ENCODE data around the gene MBD5.

MBD5 gene

DNA sequence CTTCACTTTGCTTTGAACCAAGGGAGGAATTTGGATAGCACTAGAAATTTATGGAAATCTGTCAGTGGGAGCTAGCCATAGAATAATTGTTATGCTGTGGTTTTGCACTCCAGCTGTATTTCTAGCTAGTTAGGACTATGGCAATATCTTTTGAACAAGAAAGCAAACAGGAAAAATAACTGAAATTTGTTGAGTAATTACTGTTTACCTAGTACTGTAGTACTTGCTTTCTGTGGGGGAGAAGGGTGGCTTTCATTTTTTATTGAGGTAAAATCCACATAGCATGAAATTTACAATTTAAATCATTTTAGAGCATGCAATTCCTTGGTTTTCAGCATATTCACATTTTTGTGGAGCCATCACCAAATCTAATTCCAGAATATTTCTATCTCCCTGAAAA lies 28.4 kb downstream of the MBD5 start:
- H3K14ac ChIP-seq (ENCODE audit: low read length in 2 of 2) = no peak overlapping the region
- no peak overlapping the region for H2BK15ac ChIP-seq (ENCODE audit: low read depth, poor library complexity, severe bottlenecking)
- no peak overlapping the region for H3K4me2 ChIP-seq (ENCODE audit: low read length, poor library complexity, severe bottlenecking)
- H4K8ac ChIP-seq (ENCODE audit: low read length) = no peak overlapping the region
- H3K4ac ChIP-seq (ENCODE audit: low read depth in 1 of 2, low read length in 2 of 2) = no peak overlapping the region
- H3K36me3 ChIP-seq (ENCODE audit: control insufficient read depth in 1 of 2, insufficient read depth in 2 of 2, low read depth in 1 of 2, low read length in 2 of 2) = peaks cover 3 to 4% of the 10 kb centered on the region in 2 experiments
- H3K4me1 ChIP-seq (ENCODE audit: control insufficient read depth, insufficient read depth, low read depth, low read length) = no peaks in the 10 kb centered on the region
- H2BK12ac ChIP-seq (ENCODE audit: low read length in 2 of 2) = no peak overlapping the region
- H2AFZ ChIP-seq (ENCODE audit: low read depth, low read length) = no peak overlapping the region
- H3K9ac ChIP-seq (ENCODE audit: low read length) = no peak overlapping the region
- H2BK120ac ChIP-seq (ENCODE audit: low read depth, low read length) = no peak overlapping the region
- H3K27me3 ChIP-seq (ENCODE audit: control insufficient read depth in 1 of 2, insufficient read depth in 1 of 2, low read length in 2 of 2) = no peaks in the 10 kb centered on the region
- H3K27ac ChIP-seq (ENCODE audit: low read length, poor library complexity, severe bottlenecking) = no peak overlapping the region
- no peak overlapping the region for H4K91ac ChIP-seq (ENCODE audit: low read length)
- no peak overlapping the region for H3K23ac ChIP-seq (ENCODE audit: low read length in 2 of 2)
- no peaks in the 10 kb centered on the region for H3K9me3 ChIP-seq (ENCODE audit: control insufficient read depth, low read length)
- H3K79me1 ChIP-seq (replicated peaks; ENCODE audit: low read length, poor library complexity, severe bottlenecking) = peaks cover 8% of the 10 kb centered on the region
- no peak overlapping the region for H2BK5ac ChIP-seq (ENCODE audit: low read depth, low read length, poor library complexity, severe bottlenecking)
- H3K4me3 ChIP-seq (ENCODE audit: insufficient read depth in 1 of 2, low read depth in 1 of 2, low read length in 2 of 2) = no peak overlapping the region
- no peak for DNase-seq
- H2AK5ac ChIP-seq (ENCODE audit: low read length, severe bottlenecking) = no peak overlapping the region
- no peak overlapping the region for H3K18ac ChIP-seq (ENCODE audit: low read depth in 1 of 2, low read length in 2 of 2)

- no peak overlapping the region for H2BK120ac ChIP-seq (ENCODE audit: low read depth, low read length)
- H2BK12ac ChIP-seq (ENCODE audit: low read length in 2 of 2) = no peak overlapping the region
- no peak overlapping the region for H3K4me2 ChIP-seq (ENCODE audit: low read length, poor library complexity, severe bottlenecking)
- H3K4me3 ChIP-seq (ENCODE audit: insufficient read depth in 1 of 2, low read depth in 1 of 2, low read length in 2 of 2) = no peak overlapping the region
- no peak overlapping the region for H3K4ac ChIP-seq (ENCODE audit: low read depth in 1 of 2, low read length in 2 of 2)
- H3K9me3 ChIP-seq (ENCODE audit: control insufficient read depth, low read length) = no peaks in the 10 kb centered on the region
- H3K79me1 ChIP-seq (replicated peaks; ENCODE audit: low read length, poor library complexity, severe bottlenecking) = peaks cover 4% of the 10 kb centered on the region
- no peak overlapping the region for H3K27ac ChIP-seq (ENCODE audit: low read length, poor library complexity, severe bottlenecking)
- H3K14ac ChIP-seq (ENCODE audit: low read length in 2 of 2) = no peak overlapping the region
- H3K9ac ChIP-seq (ENCODE audit: low read length) = no peak overlapping the region
- no peak overlapping the region for H2AFZ ChIP-seq (ENCODE audit: low read depth, low read length)
- H3K4me1 ChIP-seq (ENCODE audit: control insufficient read depth, insufficient read depth, low read depth, low read length) = no peaks in the 10 kb centered on the region
- no peak overlapping the region for H3K23ac ChIP-seq (ENCODE audit: low read length in 2 of 2)
- no peak overlapping the region for H4K8ac ChIP-seq (ENCODE audit: low read length)
- WGBS = 100% methylated on average over 1 of the region's 3 CpGs
- no peak overlapping the region for H3K18ac ChIP-seq (ENCODE audit: low read depth in 1 of 2, low read length in 2 of 2)
- peaks cover 3 to 9% of the 10 kb centered on the region in 2 experiments for H3K36me3 ChIP-seq (ENCODE audit: control insufficient read depth in 1 of 2, insufficient read depth in 2 of 2, low read depth in 1 of 2, low read length in 2 of 2)
- no peak for DNase-seq
- H2AK5ac ChIP-seq (ENCODE audit: low read length, severe bottlenecking) = no peak overlapping the region
- H3K27me3 ChIP-seq (ENCODE audit: control insufficient read depth in 1 of 2, insufficient read depth in 1 of 2, low read length in 2 of 2) = no peaks in the 10 kb centered on the region
- H2BK15ac ChIP-seq (ENCODE audit: low read depth, poor library complexity, severe bottlenecking) = no peak overlapping the region
- H2BK5ac ChIP-seq (ENCODE audit: low read depth, low read length, poor library complexity, severe bottlenecking) = no peak overlapping the region
- no peak overlapping the region for H4K91ac ChIP-seq (ENCODE audit: low read length)
These were observed 31.8 kb downstream of the MBD5 start for GRCh38 chr2:148052687-148053086.

DNA sequence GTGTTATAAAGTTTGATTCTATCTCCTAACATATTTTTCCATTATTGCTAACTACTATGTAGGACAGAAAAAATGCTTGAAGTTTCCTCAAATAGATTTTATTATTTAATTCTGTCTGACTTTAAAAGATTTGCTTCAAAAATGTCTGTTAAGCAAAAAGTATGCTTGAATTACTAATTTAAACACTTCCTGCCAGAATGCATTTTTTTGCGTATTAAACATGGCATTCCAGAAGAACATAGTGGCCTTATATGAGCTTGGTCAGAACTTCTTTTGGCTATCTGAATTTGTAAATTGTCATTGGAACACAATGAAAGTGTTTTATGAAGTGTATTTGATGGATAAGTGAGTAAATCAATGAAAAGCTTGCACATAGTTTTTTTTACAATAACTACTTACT lies 37.8 kb downstream of the MBD5 start:
- Histone ChIP-seq H2BK5ac (ENCODE audit: low read depth, low read length, poor library complexity, severe bottlenecking) (no peak overlapping the region), H3K4me2 (ENCODE audit: low read length, poor library complexity, severe bottlenecking) (no peak overlapping the region), H3K9ac (ENCODE audit: low read length) (no peak overlapping the region), H2BK120ac (ENCODE audit: low read depth, low read length) (no peak overlapping the region), H2BK12ac (ENCODE audit: low read length in 2 of 2) (no peak overlapping the region), H3K79me1 (replicated peaks; ENCODE audit: low read length, poor library complexity, severe bottlenecking) (peaks cover 4% of the 10 kb centered on the region), H3K4me1 (ENCODE audit: control insufficient read depth, insufficient read depth, low read depth, low read length) (no peaks in the 10 kb centered on the region), H2BK15ac (ENCODE audit: low read depth, poor library complexity, severe bottlenecking) (no peak overlapping the region), H3K23ac (ENCODE audit: low read length in 2 of 2) (no peak overlapping the region), H3K4ac (ENCODE audit: low read depth in 1 of 2, low read length in 2 of 2) (no peak overlapping the region), H2AK5ac (ENCODE audit: low read length, severe bottlenecking) (no peak overlapping the region), H4K8ac (ENCODE audit: low read length) (no peak overlapping the region), H3K4me3 (ENCODE audit: insufficient read depth in 1 of 2, low read depth in 1 of 2, low read length in 2 of 2) (no peak overlapping the region), H3K27me3 (ENCODE audit: control insufficient read depth in 1 of 2, insufficient read depth in 1 of 2, low read length in 2 of 2) (no peaks in the 10 kb centered on the region), H3K36me3 (ENCODE audit: control insufficient read depth in 1 of 2, insufficient read depth in 2 of 2, low read depth in 1 of 2, low read length in 2 of 2) (peaks cover 3 to 9% of the 10 kb centered on the region in 2 experiments), H3K14ac (ENCODE audit: low read length in 2 of 2) (no peak overlapping the region), H3K9me3 (ENCODE audit: control insufficient read depth, low read length) (no peaks in the 10 kb centered on the region), H4K91ac (ENCODE audit: low read length) (no peak overlapping the region), H3K18ac (ENCODE audit: low read depth in 1 of 2, low read length in 2 of 2) (no peak overlapping the region), H3K27ac (ENCODE audit: low read length, poor library complexity, severe bottlenecking) (no peak overlapping the region), H2AFZ (ENCODE audit: low read depth, low read length) (no peak overlapping the region)
- 86% methylated on average over 1 of the region's 1 CpG for WGBS
- no peak for DNase-seq

GRCh38 chr2:148063633-148064032 lies 42.7 kb downstream of the MBD5 start:
- H3K27me3 ChIP-seq (ENCODE audit: control insufficient read depth in 1 of 2, insufficient read depth in 1 of 2, low read length in 2 of 2) = no peaks in the 10 kb centered on the region
- no peak overlapping the region for H3K4me2 ChIP-seq (ENCODE audit: low read length, poor library complexity, severe bottlenecking)
- no CpG with 5 or more reads among the region's 2 CpGs for WGBS
- no peak overlapping the region for H3K9ac ChIP-seq (ENCODE audit: low read length)
- H3K79me1 ChIP-seq (replicated peaks; ENCODE audit: low read length, poor library complexity, severe bottlenecking) = peaks cover 22% of the 10 kb centered on the region
- no peak overlapping the region for H3K4me3 ChIP-seq (ENCODE audit: insufficient read depth in 1 of 2, low read depth in 1 of 2, low read length in 2 of 2)
- no peak for DNase-seq
- H3K36me3 ChIP-seq (ENCODE audit: control insufficient read depth in 1 of 2, insufficient read depth in 2 of 2, low read depth in 1 of 2, low read length in 2 of 2) = peaks cover 0 to 6% of the 10 kb centered on the region in 2 experiments
- H3K9me3 ChIP-seq (ENCODE audit: control insufficient read depth, low read length) = no peaks in the 10 kb centered on the region
- no peak overlapping the region for H2BK120ac ChIP-seq (ENCODE audit: low read depth, low read length)
- H2AK5ac ChIP-seq (ENCODE audit: low read length, severe bottlenecking) = no peak overlapping the region
- H2BK15ac ChIP-seq (ENCODE audit: low read depth, poor library complexity, severe bottlenecking) = no peak overlapping the region
- no peak overlapping the region for H2AFZ ChIP-seq (ENCODE audit: low read depth, low read length)
- no peaks in the 10 kb centered on the region for H3K4me1 ChIP-seq (ENCODE audit: control insufficient read depth, insufficient read depth, low read depth, low read length)
- no peak overlapping the region for H4K91ac ChIP-seq (ENCODE audit: low read length)
- H2BK12ac ChIP-seq (ENCODE audit: low read length in 2 of 2) = no peak overlapping the region
- H3K18ac ChIP-seq (ENCODE audit: low read depth in 1 of 2, low read length in 2 of 2) = no peak overlapping the region
- no peak overlapping the region for H3K23ac ChIP-seq (ENCODE audit: low read length in 2 of 2)
- H2BK5ac ChIP-seq (ENCODE audit: low read depth, low read length, poor library complexity, severe bottlenecking) = no peak overlapping the region
- no peak overlapping the region for H3K4ac ChIP-seq (ENCODE audit: low read depth in 1 of 2, low read length in 2 of 2)
- H3K14ac ChIP-seq (ENCODE audit: low read length in 2 of 2) = no peak overlapping the region
- H4K8ac ChIP-seq (ENCODE audit: low read length) = no peak overlapping the region
- H3K27ac ChIP-seq (ENCODE audit: low read length, poor library complexity, severe bottlenecking) = no peak overlapping the region
